HEK293T (cell line): Measurements from ENCODE around the gene SUSD3.

ENCODE experiments used
- CTCF ChIA-PET: fragments of 350-600 bp; formaldehyde crosslinking; extraction: SDS; loops from one replicate; lab custom pipeline; 2021; ENCODE audit warnings: antibody characterized with exemption, inconsistent platforms; lab: Yijun Ruan, JAX
- POLR2A ChIA-PET: fragments of 350-600 bp; formaldehyde crosslinking; extraction: SDS; loops from one replicate; lab custom pipeline; 2020; ENCODE audit warnings: antibody characterized with exemption, inconsistent platforms; lab: Yijun Ruan, JAX
- DNase-seq: peaks from one replicate; pipeline ENCODE4 v3.0.0; 2012; ENCODE audit warnings: mixed read lengths; ENCODE audit errors: extremely low spot score
- ARNT ChIP-seq: fragments of 450-650 bp; IDR thresholded peaks from 2 replicates; pipeline ENCODE4 v1.6.1; 2017; ENCODE audit warnings: mild to moderate bottlenecking
- BHLHE40 ChIP-seq: fragments of 450-650 bp; IDR thresholded peaks from 2 replicates; pipeline ENCODE4 v1.6.1; 2016; ENCODE audit warnings: mild to moderate bottlenecking, moderate library complexity, borderline replicate concordance
- CTBP1 ChIP-seq: fragments of 450-650 bp; IDR thresholded peaks from 2 replicates; pipeline ENCODE4 v1.6.1; 2016; ENCODE audit warnings: borderline replicate concordance
- ELF4 ChIP-seq: fragments of 450-650 bp; IDR thresholded peaks from 2 replicates; pipeline ENCODE4 v1.6.1; 2017; ENCODE audit warnings: antibody characterized with exemption
- FOXA1 ChIP-seq: fragments of 450-650 bp; IDR thresholded peaks from 2 replicates; pipeline ENCODE4 v1.6.1; 2016; ENCODE audit warnings: mild to moderate bottlenecking
- FOXK2 ChIP-seq: fragments of 450-650 bp; IDR thresholded peaks from 2 replicates; pipeline ENCODE4 v1.6.1; 2016; ENCODE audit warnings: mild to moderate bottlenecking
- FOXM1 ChIP-seq: fragments of 450-650 bp; IDR thresholded peaks from 2 replicates; pipeline ENCODE4 v1.6.1; 2017; ENCODE audit warnings: mild to moderate bottlenecking, borderline replicate concordance
- HDGF ChIP-seq: fragments of 450-650 bp; IDR thresholded peaks from 2 replicates; pipeline ENCODE4 v1.6.1; 2017; ENCODE audit warnings: antibody characterized with exemption, borderline replicate concordance
- L3MBTL2 ChIP-seq: fragments of 450-650 bp; conservative IDR thresholded peaks from 2 replicates; pipeline ENCODE4 v1.6.1; 2016; ENCODE audit warnings: mild to moderate bottlenecking
- LEF1 ChIP-seq: fragments of 450-650 bp; IDR thresholded peaks from 2 replicates; pipeline ENCODE4 v1.6.1; 2017; ENCODE audit warnings: mild to moderate bottlenecking, borderline replicate concordance
- NFRKB ChIP-seq: fragments of 450-650 bp; IDR thresholded peaks from 2 replicates; pipeline ENCODE4 v1.6.1; 2016; ENCODE audit warnings: mild to moderate bottlenecking, moderate library complexity
- SP1 ChIP-seq: fragments of 450-650 bp; IDR thresholded peaks from 2 replicates; pipeline ENCODE4 v1.6.1; 2017
- SUZ12 ChIP-seq: fragments of 450-650 bp; IDR thresholded peaks from 2 replicates; pipeline ENCODE4 v1.6.1; 2016; ENCODE audit warnings: mild to moderate bottlenecking
- TARDBP ChIP-seq: fragments of 450-650 bp; IDR thresholded peaks from 2 replicates; pipeline ENCODE4 v1.6.1; 2016
- ZNF384 ChIP-seq: fragments of 450-650 bp; IDR thresholded peaks from 2 replicates; pipeline ENCODE4 v1.6.1; 2016
- TF ChIP-seq, protein P1 (sequence below): fragments of 450-650 bp; IDR thresholded peaks from 2 replicates; pipeline ENCODE4 v1.6.1; 2016

The SUSD3 gene

DNA sequence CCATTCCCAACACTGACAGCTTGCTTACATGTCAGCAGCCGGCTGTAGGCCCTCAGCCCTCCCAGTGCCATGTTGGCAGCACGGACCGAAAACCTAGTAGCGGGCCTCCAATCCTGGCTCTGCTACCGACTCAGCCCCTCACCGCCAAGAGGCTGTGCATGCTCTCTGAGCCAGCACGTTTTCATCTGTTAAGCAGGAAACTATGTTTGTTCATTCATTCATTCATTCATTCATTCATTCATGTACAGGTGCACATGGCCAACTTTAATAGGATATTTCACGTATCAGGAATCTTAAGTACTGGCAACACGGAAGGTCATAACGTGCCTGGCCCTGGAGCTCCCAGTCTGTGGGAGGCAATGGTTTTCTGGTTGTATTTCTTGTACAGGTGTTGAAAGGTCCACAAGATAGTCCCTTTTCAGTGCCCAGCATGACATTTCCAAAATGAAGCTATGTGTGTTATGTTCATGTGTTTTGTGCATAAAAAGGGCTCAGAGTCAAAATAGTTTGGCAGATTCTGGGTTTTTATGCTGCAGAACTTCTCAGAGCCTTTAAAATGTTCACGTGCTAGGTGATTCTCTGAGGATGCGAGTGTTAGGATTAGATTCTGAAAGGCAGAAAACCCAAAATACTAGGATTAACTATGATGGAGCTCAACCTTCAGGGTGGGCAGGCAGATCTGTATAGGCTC is 17.7 kb downstream of the SUSD3 start:
- ChIA-PET CTCF (no interaction called here), POLR2A (no interaction called here)
- no peak for TF ChIP-seq CTBP1
- TF ChIP-seq SUZ12 = no peak
- no peak for TF ChIP-seq NFRKB
- TF ChIP-seq TARDBP = no peak
- TF ChIP-seq FOXM1 = no peak
- TF ChIP-seq HDGF = no peak
- TF ChIP-seq FOXK2 = no peak
- TF ChIP-seq, protein P1, sequence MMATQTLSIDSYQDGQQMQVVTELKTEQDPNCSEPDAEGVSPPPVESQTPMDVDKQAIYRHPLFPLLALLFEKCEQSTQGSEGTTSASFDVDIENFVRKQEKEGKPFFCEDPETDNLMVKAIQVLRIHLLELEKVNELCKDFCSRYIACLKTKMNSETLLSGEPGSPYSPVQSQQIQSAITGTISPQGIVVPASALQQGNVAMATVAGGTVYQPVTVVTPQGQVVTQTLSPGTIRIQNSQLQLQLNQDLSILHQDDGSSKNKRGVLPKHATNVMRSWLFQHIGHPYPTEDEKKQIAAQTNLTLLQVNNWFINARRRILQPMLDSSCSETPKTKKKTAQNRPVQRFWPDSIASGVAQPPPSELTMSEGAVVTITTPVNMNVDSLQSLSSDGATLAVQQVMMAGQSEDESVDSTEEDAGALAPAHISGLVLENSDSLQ = no peak
- TF ChIP-seq SP1 = no peak
- TF ChIP-seq ZNF384 = no peak
- TF ChIP-seq ARNT = no peak
- TF ChIP-seq LEF1 = no peak
- DNase-seq = no peak

DNA sequence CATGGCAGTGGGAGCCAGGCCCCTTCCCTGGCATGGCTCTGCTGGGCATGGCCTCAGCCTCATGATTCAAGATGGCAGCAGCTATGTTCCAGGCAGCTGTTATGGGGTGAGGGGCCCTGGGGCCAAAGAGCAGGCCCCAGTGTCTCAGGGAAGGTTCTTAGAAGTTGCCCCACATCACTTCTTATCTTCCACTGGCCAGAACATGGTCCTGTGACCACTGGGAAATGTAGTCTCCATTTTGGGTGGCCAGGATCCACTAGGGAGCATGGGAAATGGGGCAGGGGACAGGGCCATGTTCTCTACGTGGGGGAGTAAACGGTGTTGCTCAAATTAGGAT is 18.3 kb downstream of the SUSD3 start:
- TF ChIP-seq HDGF = no peak
- no peak for TF ChIP-seq LEF1
- TF ChIP-seq BHLHE40 = no peak
- TF ChIP-seq FOXA1 = no peak
- ChIA-PET POLR2A (no interaction called here), CTCF (no interaction called here)

DNA sequence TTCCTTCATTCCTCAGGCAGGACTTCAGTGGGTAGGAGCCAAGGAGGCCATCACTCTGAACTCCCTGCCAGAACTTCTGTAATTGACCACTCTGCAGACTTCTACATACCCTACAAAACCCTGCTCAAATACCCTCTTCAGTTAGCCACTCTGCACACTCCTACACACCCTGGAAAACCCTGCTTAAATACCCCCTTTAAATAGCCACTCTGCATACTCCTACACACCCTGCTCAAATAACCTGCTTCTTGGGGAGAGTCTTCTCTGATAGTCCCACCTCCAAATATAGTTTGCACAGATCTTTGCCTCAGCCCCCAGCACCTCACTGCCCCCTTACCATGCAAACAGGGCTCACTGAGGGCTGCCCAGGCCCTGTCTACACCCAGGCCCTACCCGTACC is 18.9 kb downstream of the SUSD3 start:
- no peak for DNase-seq
- ChIA-PET POLR2A (no interaction called here), CTCF (no interaction called here)
- TF ChIP-seq ELF4 (no peak), BHLHE40 (no peak), ZNF384 (no peak), NFRKB (no peak)

More for the DNA sequence above, 18.3 kb downstream of the SUSD3 start:
- no peak for DNase-seq

DNA sequence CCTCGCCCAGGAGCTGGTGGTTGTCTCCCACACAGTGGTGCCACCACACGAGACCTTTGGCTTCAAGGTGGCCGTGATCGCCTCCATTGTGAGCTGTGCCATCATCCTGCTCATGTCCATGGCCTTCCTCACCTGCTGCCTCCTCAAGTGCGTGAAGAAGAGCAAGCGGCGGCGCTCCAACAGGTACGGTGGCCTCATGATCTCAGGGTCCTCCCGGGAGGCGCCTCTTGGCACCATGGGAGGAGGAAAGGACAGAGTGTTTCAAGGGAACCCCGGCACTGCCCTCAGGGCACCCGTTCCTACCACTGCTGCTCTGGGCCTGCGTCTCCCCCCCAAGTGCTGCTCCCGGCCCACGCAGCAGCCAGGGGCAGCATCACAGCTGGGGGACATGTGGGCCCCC is 19.3 kb downstream of the SUSD3 start:
- no peak for DNase-seq
- CTCF ChIA-PET = no interaction called here
- TF ChIP-seq SP1 (no peak), FOXA1 (no peak), L3MBTL2 (no peak), TARDBP (no peak), FOXM1 (no peak), HDGF (no peak), ARNT (no peak), NFRKB (no peak), ELF4 (no peak), LEF1 (no peak), CTBP1 (no peak), ZNF384 (no peak), FOXK2 (no peak)
- TF ChIP-seq, protein P1 = no peak
- POLR2A ChIA-PET = no interaction called here

DNA sequence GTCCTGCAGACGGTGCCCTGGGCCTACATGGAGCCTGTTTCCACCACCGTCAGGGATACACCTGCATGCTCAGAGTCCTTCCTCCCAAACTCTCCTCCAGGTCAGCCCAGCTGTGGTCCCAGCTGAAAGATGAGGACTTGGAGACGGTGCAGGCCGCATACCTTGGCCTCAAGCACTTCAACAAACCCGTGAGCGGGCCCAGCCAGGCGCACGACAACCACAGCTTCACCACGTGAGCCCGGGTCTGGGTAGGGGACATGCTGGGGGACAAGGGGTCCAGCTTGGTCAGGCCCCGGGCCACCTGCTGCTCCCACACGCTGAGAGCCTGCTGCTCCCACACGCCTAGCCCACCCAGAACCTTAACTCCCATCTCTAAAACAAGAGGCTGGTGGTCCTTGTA is 20.9 kb downstream of the SUSD3 start:
- CTCF ChIA-PET = no interaction called here
- TF ChIP-seq FOXA1 (no peak), HDGF (no peak), ARNT (no peak), LEF1 (no peak)
- POLR2A ChIA-PET = no interaction called here
- no peak for DNase-seq

DNA sequence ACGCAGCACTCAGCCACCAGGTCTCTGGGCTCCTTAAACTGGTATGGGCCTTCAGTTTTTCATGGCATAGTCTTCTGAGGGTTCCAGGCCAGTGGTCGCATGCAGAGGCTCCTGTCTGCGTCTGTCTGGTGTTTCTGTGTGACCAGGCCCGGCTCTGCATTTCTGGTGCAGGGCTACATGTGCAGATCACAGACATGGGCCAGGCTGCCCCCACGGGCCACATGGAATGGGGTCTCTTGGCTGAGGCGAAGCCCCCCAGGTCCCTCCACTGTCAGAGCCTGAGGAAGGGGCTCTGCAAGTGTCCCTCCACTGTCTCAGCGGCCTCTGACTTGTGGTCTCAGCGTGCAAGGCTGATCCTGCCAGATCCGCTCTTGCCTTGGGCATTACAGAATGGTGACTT is 21.9 kb downstream of the SUSD3 start:
- DNase-seq = no peak
- CTCF ChIA-PET = no interaction called here
- POLR2A ChIA-PET = no interaction called here
- TF ChIP-seq L3MBTL2 = no peak
- TF ChIP-seq ARNT = no peak
- no peak for TF ChIP-seq FOXM1
- TF ChIP-seq FOXK2 = no peak

DNA sequence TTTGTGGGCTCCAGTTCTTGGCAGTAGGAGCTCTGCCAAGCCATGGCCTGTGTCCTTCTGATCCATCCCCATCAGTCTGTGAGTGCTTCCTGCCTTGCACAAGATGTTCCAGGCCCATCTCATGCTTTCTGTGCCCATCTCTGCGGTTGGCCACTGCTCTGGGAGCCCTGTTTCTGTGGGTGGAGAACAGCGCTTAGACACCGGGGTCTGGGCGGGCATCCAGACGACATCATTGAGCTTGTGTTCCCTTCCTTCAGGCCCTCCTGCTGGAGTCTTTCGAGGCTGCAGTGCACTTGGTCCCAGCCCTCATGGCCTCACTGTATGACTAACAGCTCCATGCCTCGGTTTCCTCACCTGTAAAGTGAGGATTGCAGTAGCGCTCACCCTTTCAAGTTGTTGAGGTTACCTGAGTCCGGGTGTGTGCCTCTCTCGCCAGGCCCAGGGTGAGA is 22.6 kb downstream of the SUSD3 start:
- POLR2A ChIA-PET = interaction anchor here (1.2 kb wide), 1 partner anchor 14 kb away, joined by 4 read pairs; no protein-coding TSS in a partner anchor
- DNase-seq = no peak
- TF ChIP-seq SP1 (no peak), FOXK2 (no peak), ZNF384 (no peak), BHLHE40 (no peak), NFRKB (no peak), ELF4 (no peak), ARNT (no peak), FOXA1 (no peak), TARDBP (no peak), HDGF (no peak), LEF1 (no peak), FOXM1 (no peak), SUZ12 (no peak), L3MBTL2 (no peak)
- TF ChIP-seq, protein P1 = no peak
- CTCF ChIA-PET = no interaction called here
